Measurements from ENCODE around the gene SNX13.

DNA sequence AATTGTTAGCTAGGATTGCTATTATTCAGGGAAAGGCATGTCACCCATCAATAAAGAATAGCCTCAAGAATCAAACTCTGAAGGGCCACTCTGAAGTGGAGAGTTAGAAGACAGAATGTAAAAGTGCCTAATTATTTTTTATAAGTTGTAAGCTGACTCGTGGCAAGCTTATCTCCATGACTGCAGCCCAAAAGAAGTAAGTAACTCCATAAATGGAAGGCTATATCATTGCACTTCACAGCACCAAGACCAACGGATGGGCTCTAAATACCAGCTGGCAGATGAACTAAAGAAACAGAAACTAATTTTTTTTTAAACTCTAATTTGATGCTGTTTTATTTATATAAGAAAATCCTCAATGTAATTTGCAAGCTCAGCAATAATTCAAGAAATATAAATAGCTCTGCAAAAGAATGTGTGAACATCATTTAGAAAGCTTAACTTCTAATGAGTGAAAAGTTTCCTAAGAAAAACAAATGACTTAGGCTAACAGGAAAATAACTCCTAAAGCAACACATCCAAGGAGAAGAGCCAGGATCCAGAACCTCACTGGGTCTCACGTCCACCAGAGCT lies 165.5 kb downstream of the SNX13 start:
- no peak for TF ChIP-seq EZH2 (IDR thresholded peaks at IDR 0.05; ENCODE audit: borderline replicate concordance, low read length)
- TF ChIP-seq, protein P1, sequence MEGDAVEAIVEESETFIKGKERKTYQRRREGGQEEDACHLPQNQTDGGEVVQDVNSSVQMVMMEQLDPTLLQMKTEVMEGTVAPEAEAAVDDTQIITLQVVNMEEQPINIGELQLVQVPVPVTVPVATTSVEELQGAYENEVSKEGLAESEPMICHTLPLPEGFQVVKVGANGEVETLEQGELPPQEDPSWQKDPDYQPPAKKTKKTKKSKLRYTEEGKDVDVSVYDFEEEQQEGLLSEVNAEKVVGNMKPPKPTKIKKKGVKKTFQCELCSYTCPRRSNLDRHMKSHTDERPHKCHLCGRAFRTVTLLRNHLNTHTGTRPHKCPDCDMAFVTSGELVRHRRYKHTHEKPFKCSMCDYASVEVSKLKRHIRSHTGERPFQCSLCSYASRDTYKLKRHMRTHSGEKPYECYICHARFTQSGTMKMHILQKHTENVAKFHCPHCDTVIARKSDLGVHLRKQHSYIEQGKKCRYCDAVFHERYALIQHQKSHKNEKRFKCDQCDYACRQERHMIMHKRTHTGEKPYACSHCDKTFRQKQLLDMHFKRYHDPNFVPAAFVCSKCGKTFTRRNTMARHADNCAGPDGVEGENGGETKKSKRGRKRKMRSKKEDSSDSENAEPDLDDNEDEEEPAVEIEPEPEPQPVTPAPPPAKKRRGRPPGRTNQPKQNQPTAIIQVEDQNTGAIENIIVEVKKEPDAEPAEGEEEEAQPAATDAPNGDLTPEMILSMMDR (IDR thresholded peaks at IDR 0.05; ENCODE audit: low read length) = no peak

Measured in OCI-LY1 (cell line).